DND-41 (cell line): ENCODE results near the gene GPR12.

Source experiments
- CTCF ChIP-seq: IDR thresholded peaks from 2 replicates; pipeline ENCODE4 v1.5.1; 2012; ENCODE audit warnings: borderline replicate concordance, low read length, moderate library complexity, mild to moderate bottlenecking; ENCODE audit not compliant: poor library complexity, severe bottlenecking; ENCODE audit errors: extremely low read depth
- EZH2 ChIP-seq: IDR thresholded peaks from 3 replicates; pipeline ENCODE4 v1.6.1; 2012; ENCODE audit warnings: borderline replicate concordance, low read depth, mild to moderate bottlenecking, moderate library complexity, low read length, inconsistent platforms; ENCODE audit not compliant: severe bottlenecking

DNA sequence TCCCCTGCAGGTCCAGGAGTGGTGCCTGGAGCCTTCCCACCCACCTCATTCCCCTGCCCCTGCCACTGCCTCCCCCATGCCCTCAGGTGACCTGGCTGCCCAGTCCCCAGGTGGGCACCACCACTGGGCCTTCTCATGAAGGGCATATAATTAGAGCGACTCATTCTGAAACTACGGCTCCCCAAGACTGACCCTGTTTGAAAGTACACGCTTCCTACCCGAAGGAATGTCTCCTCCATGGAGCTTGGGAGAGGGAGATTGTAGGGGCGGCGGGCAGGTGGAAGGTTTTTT lies 52.6 kb downstream of the GPR12 start:
- TF ChIP-seq CTCF (no peak), EZH2 (no peak)
